Stimulated activated CD4-positive, alpha-beta T cell treated with anti-CD3 and anti-CD28 coated beads, TNF-alpha, amount 100 ng/mL, for 48 hours (primary cell): ENCODE data around the gene CNTRL.

Source experiments
- DNase-seq, 3 donors: peaks; one replicate each; pipeline ENCODE4 v3.0.0-alpha.2; 2020; ENCODE audit warnings: low read depth in 3 of 3

Gene CNTRL

DNA sequence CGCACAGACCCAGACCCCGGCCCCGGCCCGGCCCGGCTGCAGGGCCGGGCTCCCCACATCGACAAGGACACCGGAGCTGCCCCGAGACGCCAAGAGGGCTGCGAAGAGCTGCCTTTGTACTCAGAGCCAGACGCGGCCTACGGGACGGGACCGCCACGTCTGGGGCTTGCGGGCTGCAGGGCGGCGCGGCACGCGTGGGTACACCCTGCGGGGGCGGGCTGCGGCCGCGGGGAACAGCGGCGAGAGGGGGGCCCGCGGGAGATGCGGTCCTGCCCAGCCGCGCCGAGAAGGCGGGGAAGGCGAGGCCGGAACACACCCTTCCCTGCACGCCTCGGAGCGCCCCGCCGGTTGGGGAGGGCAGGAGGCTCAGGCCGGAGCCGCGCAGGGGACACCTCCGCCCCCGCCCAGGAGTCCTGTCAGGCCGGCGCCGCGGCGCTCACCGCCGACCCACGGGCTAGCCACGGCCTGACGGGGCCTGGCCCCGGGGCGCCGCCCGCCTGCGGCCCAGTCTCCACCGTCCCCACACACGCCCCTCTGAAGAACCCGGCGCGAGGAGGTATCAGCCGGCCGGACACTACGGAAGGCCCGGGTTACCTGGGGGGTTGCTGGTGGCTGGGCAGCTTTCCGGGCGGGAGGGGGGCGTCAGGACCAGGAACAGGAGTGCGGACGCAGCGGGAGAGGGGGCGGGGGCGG, 126.4 kb downstream of the CNTRL start:
- DNase-seq = peak in 1 of 3 donors; percentile 4

DNA sequence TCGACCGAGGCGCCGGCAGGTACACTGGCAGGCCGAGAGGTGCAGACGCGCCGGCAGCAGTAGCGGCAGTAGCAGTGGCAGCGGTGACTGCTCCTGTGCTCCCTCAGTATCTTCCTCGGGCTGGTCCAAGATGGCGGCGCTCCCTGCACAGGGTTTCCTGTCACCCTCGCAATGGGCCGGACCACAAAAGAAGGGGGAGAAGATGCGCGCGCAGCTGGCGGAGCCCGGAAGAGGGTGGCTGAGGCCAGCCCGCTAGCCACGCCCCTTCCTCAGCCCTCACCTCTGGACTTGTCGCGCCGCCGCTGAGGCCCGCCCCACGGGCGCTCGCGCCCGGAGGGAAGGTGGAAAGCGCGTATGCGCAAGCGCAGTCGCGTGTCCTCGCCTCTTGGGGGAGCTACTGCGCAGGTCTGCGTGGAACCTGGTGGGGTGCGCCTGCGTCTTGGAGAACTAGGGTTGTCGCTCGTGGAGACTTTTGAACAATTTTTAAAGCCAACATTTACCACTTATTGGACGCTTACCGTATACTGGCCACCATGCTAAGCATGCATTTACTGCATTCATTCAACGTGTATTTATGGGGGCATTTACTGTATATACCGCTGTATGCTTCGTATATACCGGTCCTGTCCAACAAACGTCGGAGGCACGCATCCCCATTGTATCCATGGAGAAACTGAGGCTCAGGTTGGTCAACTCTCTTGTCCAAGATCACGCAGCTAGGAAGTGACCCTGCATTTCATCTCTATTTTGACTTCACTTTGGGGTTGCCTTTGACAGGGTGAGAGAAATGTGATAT, 127.2 kb downstream of the CNTRL start, which contains the start of gene RAB14:
RAB14 (minus strand) TSS at position 132 of the 796 bp plus-strand sequence. CDS start 8,457 bp downstream, outside the sequence.
- DNase-seq = peak; percentile 99 to 100 (median 100)

DNA sequence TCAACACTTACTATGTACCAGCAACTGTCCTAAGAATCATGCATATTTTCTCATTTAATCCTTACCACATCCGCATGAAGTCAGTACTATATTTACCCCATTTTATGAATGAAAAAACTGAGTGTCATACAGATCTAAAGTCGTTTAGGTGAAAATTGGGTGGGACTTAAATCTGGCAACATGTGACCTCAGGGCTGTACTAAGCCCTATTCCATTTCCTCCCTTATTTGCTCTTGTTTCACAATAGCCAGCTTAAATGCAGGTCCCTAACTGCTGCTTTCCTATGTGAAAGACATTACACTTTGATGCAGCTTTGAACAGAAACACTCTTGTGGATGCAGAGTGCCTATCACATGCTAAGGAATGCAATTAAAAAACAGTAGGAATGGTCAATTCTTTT, 129.4 kb downstream of the CNTRL start:
- no peak for DNase-seq

DNA sequence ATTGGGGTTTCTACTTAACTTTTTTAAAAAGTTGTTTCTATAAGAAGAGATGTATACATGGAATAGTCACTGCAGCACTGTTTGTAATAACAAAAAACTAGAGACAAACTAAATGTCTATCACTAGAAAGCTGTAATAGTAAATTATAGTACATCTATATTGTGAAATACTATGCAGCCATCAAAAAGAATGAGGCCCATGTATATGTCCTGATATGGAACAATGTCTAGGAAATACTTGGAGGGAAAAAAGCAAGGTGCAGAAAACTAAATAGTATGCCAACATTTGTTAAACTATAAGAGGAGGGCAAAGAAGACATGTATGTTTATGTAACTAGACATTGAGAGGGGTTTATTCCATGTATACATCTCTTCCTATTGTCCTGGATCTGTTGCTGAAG, 129.9 kb downstream of the CNTRL start:
- DNase-seq = no peak

DNA sequence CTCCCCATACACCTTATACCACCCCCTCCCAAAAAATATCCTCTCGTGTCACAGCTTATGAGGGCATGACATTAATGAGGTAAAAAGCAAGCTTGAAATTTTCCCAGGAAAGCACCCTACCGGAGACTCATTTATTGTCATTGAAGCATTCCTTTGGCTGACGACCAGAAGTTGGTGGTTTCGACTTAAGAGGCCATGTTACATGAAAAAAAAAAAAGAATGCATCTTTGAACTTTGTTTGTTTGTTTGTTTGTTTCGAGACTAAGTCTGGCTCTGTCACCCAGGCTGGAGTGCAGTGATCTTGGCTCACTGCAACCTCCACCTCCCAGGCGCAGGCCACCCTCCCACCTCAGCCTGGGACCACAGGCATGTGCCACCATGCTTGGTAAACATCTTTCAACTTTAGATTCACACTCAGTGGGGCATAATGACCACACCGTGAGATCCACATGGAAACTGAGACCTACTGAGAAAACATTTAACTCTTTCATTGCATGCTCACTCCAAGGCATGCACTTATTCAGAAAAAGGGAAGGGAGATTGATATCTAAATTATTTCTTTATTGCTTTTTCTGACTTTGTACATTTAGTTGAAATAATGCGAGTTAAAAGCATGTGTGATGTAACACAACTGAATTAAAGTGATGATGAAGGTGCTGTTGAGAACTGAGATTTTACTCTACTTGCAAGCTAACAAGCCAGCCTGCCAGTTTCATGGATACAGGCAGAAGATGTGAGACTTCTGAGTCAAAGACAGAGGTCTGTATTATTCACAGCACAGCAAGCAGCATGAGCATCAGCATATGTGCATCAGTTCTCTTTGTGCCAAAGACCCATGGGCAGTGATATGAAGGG, 132.0 kb downstream of the CNTRL start:
- DNase-seq = no peak

DNA sequence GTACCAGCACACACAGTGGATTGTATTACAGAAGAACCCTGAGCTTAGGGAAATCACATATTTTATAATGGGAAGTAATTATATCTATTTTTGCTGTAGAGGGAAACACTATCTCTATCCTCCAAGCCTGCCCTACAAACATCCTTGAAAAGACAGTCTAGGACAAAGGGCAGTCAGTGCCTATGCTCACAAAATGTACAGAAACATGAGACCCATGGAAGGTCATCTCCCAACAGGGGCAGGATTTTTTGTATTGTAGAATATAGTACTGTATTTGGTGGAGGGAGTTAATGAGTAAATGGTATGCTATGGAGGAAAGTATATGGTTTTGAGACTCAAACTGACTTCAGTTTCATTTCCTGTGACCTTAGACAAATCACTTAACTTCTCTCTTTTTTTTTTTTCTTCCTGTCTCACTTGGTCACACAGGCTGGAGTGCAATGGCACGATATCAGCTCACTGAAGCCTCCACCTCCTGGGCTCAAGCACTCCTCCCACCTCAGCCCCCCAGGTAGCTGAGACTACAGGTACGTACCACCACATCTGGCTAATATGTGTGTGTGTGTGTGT, 132.7 kb downstream of the CNTRL start:
- no peak for DNase-seq

DNA sequence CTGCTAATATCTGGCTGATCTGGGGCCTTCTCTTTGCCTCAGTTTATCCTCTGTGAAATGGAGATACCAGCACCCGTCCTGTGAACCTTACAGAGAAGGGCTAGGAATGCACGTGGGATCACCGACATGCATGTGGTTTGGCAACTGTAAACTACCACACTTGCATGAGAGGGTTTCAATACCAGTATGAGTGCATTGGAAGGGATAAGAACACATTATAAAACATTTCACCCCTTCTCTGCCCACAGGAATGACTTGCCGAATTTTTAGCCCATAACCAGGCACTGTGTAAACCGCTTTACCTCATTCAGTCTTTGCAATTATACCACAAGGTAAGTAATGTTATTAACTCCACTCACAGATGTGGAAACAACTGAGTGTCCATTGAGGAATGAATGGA, 135.8 kb downstream of the CNTRL start:
- DNase-seq = no peak

DNA sequence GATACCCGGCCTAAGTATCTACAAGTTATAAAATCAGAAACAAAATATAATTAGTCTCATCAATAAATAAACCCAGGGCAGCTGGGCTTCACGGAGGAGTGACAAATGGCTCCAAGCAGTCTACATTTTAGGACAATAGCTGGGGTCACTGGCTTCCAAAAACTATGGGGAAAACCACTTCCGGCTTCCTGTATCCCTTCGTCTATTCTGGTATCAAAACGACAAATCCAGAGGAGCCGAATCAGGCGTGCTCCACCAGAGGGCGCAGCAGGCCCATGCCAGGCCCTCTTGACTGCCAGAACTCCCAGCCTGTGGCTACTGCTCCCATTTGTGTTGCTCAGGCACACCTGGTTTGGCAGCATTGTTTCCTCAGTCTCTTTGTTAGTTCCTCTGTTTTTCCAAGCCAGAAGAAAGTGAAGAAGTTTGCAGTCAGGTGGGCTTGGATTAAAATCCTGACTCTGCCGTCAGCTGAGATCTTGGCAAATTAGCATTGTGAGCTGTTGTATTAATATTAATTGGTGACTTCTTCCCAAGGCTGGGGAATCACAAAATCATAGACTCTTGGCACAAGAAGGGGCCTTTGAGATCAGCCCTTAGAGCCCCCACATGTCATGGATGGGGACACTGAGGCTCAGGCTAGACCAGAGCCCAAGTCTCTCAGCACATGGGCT, 138.5 kb downstream of the CNTRL start:
- peak; percentile 54 to 61 (median 60) for DNase-seq

DNA sequence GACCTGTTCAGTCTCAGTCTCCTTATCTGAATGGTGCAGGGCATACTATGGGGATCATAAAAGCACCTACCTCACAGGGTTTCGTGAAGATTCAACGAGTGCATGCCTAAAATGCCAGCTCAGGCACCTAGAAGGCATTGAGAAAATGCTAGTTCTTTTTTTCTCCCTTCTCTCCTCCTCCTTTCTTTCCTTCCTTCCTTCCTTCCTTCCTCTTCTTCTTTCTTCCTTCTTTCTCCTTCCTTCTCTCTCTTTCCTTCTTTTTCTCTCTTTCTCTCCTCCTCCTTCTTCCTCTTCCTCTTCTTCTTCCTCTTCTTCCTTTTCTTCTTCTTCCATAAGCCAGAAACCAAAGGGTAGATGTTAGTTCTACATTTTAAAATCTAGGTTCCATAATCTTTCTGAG, 139.2 kb downstream of the CNTRL start:
- no peak for DNase-seq

DNA sequence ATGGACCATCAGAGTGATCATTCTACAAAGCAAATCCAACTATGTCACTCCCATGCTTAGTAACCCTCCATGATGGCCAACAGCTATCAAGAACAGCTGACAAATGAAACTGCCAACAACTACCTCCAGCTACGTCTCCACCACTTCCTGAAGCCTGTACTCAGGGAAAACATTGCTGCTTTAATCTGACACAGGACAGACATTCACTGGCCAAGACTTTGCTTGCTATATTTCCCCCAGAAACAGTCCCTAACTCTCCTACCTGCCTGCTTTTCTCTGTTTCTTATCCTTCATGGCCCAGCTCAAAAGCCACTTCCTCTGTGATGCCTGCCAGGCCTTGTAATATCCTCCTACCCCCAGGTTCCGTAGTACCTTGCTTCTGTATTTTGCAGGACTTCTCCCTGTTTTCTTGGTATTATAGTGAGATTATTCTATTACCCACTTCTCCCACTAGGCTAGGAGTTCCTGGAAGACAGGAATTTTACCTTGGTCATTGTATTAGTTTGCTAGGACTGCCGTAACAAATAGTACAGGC, 141.6 kb downstream of the CNTRL start:
- no peak for DNase-seq

DNA sequence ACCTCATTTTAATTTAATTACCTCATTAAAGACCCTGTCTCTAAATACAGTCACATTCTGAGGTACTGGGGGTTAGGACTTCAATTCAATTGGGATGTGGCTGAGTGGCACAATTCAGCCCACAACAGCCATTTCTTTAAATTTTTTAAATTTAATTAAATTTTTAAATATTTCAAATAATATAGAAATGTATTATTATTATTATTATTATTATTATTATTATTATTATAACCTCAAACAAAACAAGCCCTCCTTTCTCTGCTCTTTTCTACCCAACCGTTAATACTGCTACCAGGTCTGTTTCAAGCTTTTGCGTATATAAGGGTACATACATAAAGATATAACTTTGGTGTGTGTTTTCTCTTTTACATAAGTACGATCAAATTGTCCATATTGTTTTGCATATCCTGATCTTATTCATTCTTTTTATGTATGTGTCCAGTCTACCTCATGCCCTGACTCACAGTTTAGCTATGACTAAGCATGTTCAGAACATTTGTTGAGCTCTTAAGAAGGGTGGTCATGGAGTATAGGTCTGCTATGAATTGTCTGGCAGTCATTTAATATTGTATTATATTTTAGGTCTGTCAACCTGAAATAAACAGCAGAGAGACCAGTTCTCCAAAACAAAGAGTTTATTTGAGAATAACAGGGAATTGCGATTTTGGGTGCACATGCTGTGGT, 143.0 kb downstream of the CNTRL start:
- DNase-seq = no peak

DNA sequence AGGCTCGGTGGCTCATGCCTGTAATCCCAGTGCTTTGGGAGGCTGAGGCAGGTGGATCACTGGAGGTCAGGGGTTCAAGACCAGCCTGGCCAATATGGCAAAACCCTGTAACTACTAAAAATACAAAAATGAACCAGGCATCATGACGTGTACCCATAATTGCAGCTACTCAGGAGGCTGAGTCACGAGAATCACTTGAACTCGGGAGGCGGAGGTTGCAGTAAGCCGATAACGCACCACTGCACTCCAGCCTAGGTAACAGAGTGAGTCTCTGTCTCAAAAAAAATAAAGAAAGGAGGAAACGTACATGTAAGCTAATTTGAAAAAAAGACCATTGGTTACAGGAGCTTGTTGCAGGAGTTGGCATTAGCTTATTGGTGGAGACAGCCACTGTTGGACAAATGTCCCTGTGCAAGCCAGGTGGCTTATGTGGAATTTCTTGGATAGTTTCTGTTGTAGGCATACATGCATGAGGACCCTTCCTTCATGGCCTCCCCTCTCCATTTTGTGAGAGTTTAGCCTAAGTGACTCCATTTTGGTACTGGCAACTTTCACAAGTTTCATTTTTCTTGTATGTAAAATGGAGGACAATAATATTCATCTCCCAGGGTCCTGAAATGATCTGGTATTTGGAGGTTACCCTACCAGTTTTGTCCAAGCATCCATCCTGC, 143.7 kb downstream of the CNTRL start:
- no peak for DNase-seq

DNA sequence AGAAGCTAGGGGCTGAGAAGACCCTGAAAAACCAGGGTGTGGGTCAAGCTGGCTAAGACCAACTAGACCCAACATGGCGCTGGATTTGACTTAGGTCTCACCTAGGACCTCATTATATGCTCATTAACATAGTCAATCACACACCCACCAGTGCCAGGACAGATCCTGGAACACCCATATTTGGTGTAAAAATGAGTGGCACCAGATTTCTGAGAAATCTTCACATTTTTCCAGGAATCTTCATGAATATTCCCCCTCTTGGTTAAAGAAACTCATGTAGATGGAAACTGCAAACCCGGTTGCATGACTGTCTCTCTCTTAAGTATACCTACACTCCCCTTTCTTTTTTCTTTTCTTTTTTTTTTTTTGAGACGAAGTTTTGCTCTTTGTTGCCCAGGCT, 144.8 kb downstream of the CNTRL start:
- DNase-seq = no peak

DNA sequence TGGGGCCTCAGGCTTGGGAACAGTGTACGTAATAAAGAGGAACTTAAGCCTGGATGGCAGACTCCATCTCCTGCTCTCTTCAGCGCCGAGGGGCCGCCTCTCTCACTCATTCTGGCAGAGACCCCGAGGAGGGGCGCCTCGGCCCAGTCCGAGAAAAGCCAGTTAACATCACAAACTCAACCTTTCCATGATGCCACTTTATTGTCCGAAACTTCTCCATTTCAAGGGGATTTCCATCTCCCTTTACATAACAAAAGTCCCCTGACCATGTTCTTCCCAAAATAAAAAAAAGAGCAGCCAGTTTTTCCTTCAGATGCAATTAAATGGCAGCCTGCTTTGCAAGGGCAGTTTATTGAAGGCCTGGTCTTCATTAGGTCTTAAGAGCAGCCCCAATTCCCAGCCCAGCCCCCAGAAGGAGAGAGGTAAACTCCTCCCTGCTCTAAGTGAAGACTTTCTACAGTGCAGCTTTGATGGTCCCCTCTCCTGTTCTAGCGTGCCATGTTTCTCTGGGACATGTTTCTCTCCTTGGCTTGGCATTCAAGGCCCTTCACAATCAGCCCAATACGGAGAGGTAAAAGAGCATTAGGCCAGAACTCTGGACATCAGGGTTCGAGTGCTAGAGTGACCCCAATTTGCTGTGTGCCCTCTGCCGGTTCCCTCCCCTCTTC, 146.4 kb downstream of the CNTRL start:
- no peak for DNase-seq

DNA sequence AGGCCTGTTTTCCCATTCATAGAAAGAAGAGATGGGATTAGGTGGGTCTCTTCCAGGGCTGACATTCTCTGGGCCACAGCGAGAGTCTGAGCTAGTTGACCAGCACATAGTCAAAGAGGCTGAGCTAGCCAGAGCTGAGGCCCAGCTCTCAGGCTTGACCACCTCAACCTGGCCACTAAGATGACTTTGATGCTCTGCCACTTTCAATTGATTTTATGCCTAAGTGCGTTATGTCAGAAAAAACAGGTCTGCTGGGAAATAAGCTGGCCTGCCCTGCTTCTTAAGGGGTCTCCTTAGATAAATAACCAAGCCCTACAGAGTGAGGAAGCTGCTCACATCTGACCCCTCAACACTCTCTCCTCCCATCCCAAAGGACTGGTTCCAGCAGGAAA, 146.9 kb downstream of the CNTRL start:
- DNase-seq = no peak

DNA sequence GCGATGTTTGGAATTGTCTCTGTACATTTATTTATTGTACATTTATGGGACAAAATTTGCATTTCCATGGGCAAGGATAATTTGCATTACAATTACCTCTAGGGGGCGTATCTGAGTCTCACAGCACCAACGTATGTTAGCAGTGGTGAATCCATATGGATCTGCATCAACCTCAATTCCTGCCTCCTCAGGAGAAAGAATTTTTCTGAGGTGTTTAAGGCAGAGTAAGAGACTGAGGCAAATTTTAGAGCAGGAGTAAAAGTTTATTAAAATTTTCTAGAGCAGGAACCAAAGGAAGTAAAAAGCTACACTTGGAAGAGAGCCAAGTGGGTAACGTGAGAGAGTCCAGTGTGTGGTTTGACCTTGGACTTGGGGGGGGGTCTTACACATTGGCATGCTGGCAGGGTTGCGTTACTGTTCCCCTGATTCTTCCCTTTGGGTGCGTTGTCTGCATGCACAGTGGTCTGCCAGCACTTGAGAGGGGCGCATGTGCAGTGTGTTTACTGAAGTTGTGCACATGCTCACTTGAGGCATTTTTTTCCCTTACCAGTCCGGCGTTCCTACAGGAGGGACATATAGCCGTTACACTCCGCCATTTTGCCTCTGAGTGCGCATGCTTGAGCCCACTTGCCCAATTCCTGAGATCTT, 147.9 kb downstream of the CNTRL start:
- no peak for DNase-seq

DNA sequence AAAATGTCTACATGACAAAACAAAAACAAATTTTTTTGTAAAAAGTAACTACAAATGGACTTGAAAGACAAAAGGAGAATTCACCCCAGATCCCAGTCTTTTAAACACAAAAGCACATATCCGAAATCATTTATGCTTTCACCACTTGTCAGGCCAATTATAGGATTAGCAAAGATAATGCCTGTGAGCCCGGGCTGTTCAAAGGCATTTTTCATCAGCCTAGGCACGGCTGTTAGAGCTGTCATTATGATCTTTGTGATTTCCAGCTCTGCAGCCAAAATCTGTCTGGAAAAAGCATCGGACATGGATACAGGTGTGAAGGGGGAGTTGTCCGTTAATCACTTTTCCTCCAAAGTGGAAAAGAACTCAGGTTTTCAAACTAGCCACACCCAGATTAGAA, 150.5 kb downstream of the CNTRL start:
- no peak for DNase-seq

DNA sequence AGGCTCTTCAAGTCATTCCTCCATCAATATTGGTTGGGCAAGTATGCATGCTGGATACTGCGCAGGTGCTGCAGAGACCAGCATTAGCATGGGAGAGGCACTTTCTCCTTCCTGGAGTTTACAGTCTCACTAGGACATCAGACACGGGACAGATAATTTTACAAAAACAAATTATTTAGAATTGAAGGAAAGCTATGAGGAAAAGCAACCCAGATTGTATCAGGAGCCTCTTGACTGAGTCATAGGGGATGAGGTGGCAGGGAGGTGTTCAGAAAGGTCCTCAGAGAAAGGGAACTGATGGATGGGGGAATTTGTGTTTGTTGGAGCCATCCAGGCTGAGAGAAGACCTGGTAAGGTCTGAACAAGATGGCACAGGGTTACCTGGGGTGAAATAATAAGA, 151.4 kb downstream of the CNTRL start:
- DNase-seq = no peak
